ENCODE results near the gene TMEM255B. TPM values are rescaled to one million over a fixed set of nuclear protein-coding genes. Genes with fewer than 3 reads are reported as not detected.
"Not testable (repeated sequence)": the region's sequence is repeated elsewhere in the genome, so short reads cannot be mapped to it uniquely, and the experiment has no call there.

The TMEM255B gene
- 1 to 10 TPM in 2 of 8 experiments, under 1 TPM in 6; 0.05 to 2.7 (median 0.52) TPM for total RNA-seq

GRCh38 chr13:113758651-113759524 is at the start of gene TMEM255B:
TSS of gene TMEM255B (plus strand) at chr13:113759226. CDS start at chr13:113759270, 44 bp downstream.
- no peak within 1 kb of the TSS for H3K27ac ChIP-seq
- peaks cover 5 to 14% of the 10 kb centered on the region in 2 donors for H3K4me1 ChIP-seq (replicated peaks in 1 of 2)
- ATAC-seq (replicated peaks in 6 of 8) = peak; percentile 90 to 98 (median 94)
- 0 to 12% (median 2%) methylated on average over 2 to 16 of the region's 80 CpGs; no CpG with 5 or more reads in 1 of the 10 experiments for WGBS, 10 experiments
- H3K4me3 ChIP-seq = peak within 1 kb of the TSS; percentile 38 to 59 (median 45)
- in situ Hi-C loops (cut with MboI; ENCODE audit: low pct_unique_long_range_greater_than_20kb in 2 of 9, low sequenced_read_pairs in 9 of 9, unreplicated experiment in 9 of 9) = no loop called here

DNA sequence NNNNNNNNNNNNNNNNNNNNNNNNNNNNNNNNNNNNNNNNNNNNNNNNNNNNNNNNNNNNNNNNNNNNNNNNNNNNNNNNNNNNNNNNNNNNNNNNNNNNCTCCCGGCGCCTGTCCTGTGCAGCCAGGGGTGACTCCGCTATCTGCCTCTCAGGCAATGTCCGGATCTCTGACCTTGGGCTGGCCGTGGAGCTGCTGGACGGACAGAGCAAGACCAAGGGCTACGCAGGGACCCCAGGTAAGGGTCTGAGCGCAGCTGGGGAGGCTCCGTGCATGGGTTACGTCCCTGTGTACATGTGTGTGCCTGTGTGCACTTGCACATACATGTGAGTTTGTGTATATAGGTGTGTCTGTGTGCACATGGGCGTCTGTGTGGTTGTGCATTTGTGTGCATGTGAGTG is 36.1 kb upstream of the TMEM255B start:
- Histone ChIP-seq H3K4me1 (replicated peaks in 1 of 2) (peaks cover 20 to 25% of the 10 kb centered on the region in 2 donors), H3K27ac (no peak overlapping the region), H3K4me3 (no peak overlapping the region)
- WGBS, 10 experiments = 0 to 100% (median 26%) methylated on average over 1 to 3 of the region's 11 CpGs; no CpG with 5 or more reads in 6 of the 10 experiments
- in situ Hi-C loops (cut with MboI; ENCODE audit: low pct_unique_long_range_greater_than_20kb in 2 of 9, low sequenced_read_pairs in 9 of 9, unreplicated experiment in 9 of 9) = no loop called here
- ATAC-seq (replicated peaks in 6 of 8) = peak in 1 of 8 experiments; percentile 24

DNA sequence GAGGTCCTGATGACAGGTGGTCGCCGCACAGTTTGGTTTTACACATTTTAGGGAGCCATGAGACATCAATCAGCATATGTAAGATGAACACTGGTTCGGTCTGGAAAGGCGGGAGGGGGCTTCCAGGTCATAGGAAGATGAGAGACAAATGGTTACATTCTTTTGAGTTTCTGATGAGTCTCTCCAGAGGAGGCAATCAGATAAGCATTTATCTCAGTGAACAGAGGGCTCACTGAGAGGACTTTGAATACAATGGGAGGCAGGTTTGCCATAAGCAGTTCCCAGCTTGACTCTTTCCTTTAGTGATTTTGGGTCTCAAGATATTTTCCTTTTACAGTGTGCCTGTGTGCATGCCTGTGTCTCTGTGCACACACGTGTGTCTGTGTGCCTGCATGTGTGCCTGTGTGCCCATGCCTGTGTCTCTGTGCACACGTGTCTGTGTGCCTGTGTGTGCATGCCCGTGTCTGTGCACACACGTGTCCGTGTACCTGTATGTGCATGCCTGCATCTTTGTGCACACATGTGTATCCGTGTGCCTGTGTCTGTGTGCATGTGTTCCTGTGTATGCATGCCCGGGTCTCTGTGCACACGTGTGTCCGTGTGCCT is 35.5 kb upstream of the TMEM255B start:
- H3K27ac ChIP-seq = no peak overlapping the region
- 0 to 80% (median 31%) methylated on average over 1 to 4 of the region's 13 CpGs; no CpG with 5 or more reads in 4 of the 10 experiments for WGBS, 10 experiments
- no peak overlapping the region for H3K4me3 ChIP-seq
- peak in 2 of 8 experiments; percentile 7 to 36 for ATAC-seq (replicated peaks in 6 of 8)
- in situ Hi-C loops (cut with MboI; ENCODE audit: low pct_unique_long_range_greater_than_20kb in 2 of 9, low sequenced_read_pairs in 9 of 9, unreplicated experiment in 9 of 9) = no loop called here
- H3K4me1 ChIP-seq (replicated peaks in 1 of 2) = peaks cover 20 to 25% of the 10 kb centered on the region in 2 donors

DNA sequence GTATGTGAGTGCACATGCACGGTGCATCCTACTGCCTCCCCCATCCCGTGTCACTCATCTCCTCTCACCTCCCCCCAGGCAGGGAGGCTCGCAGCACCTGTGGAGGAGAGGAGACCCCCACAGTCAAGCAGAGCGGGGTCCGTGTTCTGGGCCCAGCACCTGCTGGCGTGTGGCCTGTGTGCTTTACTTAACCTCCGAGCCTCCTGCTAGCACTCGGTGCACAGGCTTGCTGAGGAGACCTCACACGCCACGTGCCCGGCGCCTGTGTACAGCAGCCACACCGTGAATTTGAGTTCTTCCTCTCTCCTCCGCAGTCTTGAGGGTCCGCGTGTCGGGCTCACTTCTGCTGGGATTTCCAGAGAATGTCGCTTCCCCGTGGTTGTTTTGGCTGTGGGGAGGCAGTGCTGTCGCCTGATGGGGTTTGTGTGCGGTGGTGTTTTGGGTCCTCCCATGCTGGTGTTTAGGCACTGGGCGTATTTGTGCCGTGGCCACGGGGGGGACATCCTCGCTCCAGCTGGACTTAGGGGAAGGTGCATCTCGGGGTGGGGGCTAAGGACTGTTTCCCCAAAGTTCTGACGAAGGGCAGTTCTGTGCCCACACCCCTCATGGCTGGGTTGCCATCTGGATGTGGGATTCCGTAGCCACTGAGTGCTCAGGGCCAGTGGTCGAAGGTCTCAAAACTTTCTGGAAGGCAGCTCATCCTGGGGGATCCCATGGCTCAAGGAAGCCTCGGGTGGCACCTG is 34.8 kb upstream of the TMEM255B start:
- peak overlapping the region; percentile 60 to 75 for H3K27ac ChIP-seq
- in situ Hi-C loops (cut with MboI; ENCODE audit: low pct_unique_long_range_greater_than_20kb in 2 of 9, low sequenced_read_pairs in 9 of 9, unreplicated experiment in 9 of 9) = no loop called here
- peaks cover 23 to 28% of the 10 kb centered on the region in 2 donors for H3K4me1 ChIP-seq (replicated peaks in 1 of 2)
- 31 to 100% (median 71%) methylated on average over 2 to 7 of the region's 30 CpGs; no CpG with 5 or more reads in 6 of the 10 experiments for WGBS, 10 experiments
- peak overlapping the region in 3 of 5 donors; percentile 50 to 52 (median 52) for H3K4me3 ChIP-seq
- ATAC-seq (replicated peaks in 6 of 8) = peak in 1 of 8 experiments; percentile 5

DNA sequence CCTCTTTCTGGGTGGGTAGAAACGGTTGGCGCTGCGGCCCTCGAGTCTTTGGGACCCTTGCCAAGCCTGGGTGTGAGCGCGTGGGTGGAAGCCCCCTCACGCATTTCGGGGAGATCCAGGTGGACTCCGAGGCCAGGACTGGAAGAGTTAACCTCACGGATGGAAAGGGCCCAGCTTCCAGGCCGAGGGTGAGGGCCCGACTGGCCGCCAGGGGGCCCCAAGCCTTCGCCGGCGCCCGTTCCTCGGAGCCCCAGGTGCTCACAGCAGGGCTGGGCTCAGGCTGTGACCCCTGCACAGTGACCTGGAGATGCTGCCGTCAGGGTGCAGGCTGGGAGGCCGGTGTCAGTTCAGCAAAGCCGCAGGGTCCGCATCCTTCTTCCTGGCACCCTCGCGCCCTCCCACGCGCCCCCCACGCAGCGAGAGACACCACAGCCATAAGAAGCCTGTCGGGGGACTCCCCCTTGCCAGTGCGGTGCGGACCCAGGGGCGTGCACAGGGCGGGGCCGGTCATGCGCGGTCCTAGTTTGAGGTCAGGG is 34.2 kb upstream of the TMEM255B start:
- in situ Hi-C loops (cut with MboI; ENCODE audit: low pct_unique_long_range_greater_than_20kb in 2 of 9, low sequenced_read_pairs in 9 of 9, unreplicated experiment in 9 of 9) = no loop called here
- Histone ChIP-seq H3K4me3 (peak overlapping the region in 4 of 5 donors; percentile 32 to 52 (median 51)), H3K27ac (peak overlapping the region; percentile 60 to 75), H3K4me1 (replicated peaks in 1 of 2) (peaks cover 29 to 34% of the 10 kb centered on the region in 2 donors)
- peak; percentile 17 to 91 (median 84) for ATAC-seq (replicated peaks in 6 of 8)
- 19 to 48% (median 20%) methylated on average over 2 to 5 of the region's 36 CpGs; no CpG with 5 or more reads in 6 of the 10 experiments for WGBS, 10 experiments

- Histone ChIP-seq H3K4me1 (replicated peaks in 1 of 2) (peaks cover 29 to 37% of the 10 kb centered on the region in 2 donors), H3K4me3 (peak overlapping the region in 3 of 5 donors; percentile 50 to 52 (median 52))
- in situ Hi-C loops (cut with MboI; ENCODE audit: low pct_unique_long_range_greater_than_20kb in 2 of 9, low sequenced_read_pairs in 9 of 9, unreplicated experiment in 9 of 9); ATAC-seq (replicated peaks in 6 of 8); H3K27ac ChIP-seq: not testable (repeated sequence)
- WGBS, 10 experiments = no CpG with 5 or more reads among the region's 75 CpGs
These were observed 33.5 kb upstream of the TMEM255B start for GRCh38 chr13:113725329-113726105.

DNA sequence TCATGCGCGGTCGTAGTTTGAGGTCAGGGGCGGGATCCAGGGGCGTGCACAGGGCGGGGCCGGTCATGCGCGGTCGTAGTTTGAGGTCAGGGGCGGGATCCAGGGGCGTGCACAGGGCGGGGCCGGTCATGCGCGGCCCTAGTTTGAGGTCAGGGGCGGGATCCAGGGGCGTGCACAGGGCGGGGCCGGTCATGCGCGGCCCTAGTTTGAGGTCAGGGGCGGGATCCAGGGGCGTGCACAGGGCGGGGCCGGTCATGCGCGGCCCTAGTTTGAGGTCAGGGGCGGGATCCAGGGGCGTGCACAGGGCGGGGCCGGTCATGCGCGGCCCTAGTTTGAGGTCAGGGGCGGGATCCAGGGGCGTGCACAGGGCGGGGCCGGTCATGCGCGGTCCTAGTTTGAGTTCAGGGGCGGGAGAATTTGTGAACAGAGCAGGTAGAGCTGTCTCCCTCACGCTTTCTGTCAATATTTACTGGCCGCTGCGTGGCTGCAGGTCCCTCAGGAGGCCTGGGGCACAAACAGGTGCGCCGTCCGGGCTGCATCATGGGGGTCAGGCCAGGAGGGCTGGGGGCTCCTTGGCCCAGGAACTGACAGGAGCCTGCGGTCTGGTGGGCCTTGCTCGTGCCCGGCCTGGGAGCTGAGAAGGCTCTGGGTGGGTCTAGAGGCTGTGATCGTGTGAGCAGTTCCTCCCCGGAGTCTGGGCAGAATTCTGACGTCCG is 32.8 kb upstream of the TMEM255B start:
- ATAC-seq (replicated peaks in 6 of 8) = peak in 4 of 8 experiments; percentile 1 to 10 (median 8)
- H3K4me1 ChIP-seq (replicated peaks in 1 of 2) = peaks cover 29 to 39% of the 10 kb centered on the region in 2 donors
- in situ Hi-C loops (cut with MboI; ENCODE audit: low pct_unique_long_range_greater_than_20kb in 2 of 9, low sequenced_read_pairs in 9 of 9, unreplicated experiment in 9 of 9) = not testable (repeated sequence)
- WGBS, 10 experiments = 100% methylated on average over 1 of the region's 54 CpGs; no CpG with 5 or more reads in 9 of the 10 experiments
- H3K27ac ChIP-seq = peak overlapping the region; percentile 26 to 58
- H3K4me3 ChIP-seq = peak overlapping the region in 4 of 5 donors; percentile 18 to 39 (median 34)

- Histone ChIP-seq H3K27ac (peak overlapping the region in 1 of 2 donors; percentile 26), H3K4me3 (no peak overlapping the region), H3K4me1 (replicated peaks in 1 of 2) (peaks cover 29 to 39% of the 10 kb centered on the region in 2 donors)
- 53 to 80% methylated on average over 1 to 2 of the region's 10 CpGs; no CpG with 5 or more reads in 8 of the 10 experiments for WGBS, 10 experiments
- in situ Hi-C loops (cut with MboI; ENCODE audit: low pct_unique_long_range_greater_than_20kb in 2 of 9, low sequenced_read_pairs in 9 of 9, unreplicated experiment in 9 of 9) = no loop called here
- peak in 1 of 8 experiments; percentile 3 for ATAC-seq (replicated peaks in 6 of 8)
These were observed 32.0 kb upstream of the TMEM255B start for GRCh38 chr13:113726961-113727411.

DNA sequence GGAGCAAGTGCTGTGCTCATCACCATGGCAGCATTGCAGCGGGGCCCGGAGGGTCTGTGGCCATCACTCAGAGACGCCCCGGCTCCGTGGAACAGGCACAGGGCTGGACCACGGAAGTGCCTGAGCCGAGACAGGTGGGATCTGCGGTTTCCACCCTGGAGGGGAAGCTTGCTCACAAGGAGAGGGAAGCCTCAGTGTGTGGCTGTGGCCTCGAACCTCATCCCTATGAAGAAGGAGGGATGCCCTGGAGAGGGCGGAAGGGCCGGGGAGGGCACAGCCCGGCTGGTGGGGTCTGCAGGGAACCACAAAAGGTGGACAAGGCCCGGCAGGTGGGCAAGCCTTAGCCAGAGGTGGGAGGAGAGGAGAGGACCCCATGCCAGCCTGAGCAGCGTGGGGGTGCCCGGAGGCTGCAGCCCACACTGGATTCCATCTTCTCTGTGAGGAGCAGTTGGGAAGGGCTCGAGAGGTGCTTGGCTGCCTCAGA is 30.4 kb upstream of the TMEM255B start:
- 80 to 100% (median 95%) methylated on average over 1 to 4 of the region's 16 CpGs; no CpG with 5 or more reads in 7 of the 10 experiments for WGBS, 10 experiments
- Histone ChIP-seq H3K4me3 (no peak overlapping the region), H3K4me1 (replicated peaks in 1 of 2) (peaks cover 23 to 31% of the 10 kb centered on the region in 2 donors), H3K27ac (peak overlapping the region in 1 of 2 donors; percentile 82)
- no peak for ATAC-seq (replicated peaks in 6 of 8)
- in situ Hi-C loops (cut with MboI; ENCODE audit: low pct_unique_long_range_greater_than_20kb in 2 of 9, low sequenced_read_pairs in 9 of 9, unreplicated experiment in 9 of 9) = no loop called here

DNA sequence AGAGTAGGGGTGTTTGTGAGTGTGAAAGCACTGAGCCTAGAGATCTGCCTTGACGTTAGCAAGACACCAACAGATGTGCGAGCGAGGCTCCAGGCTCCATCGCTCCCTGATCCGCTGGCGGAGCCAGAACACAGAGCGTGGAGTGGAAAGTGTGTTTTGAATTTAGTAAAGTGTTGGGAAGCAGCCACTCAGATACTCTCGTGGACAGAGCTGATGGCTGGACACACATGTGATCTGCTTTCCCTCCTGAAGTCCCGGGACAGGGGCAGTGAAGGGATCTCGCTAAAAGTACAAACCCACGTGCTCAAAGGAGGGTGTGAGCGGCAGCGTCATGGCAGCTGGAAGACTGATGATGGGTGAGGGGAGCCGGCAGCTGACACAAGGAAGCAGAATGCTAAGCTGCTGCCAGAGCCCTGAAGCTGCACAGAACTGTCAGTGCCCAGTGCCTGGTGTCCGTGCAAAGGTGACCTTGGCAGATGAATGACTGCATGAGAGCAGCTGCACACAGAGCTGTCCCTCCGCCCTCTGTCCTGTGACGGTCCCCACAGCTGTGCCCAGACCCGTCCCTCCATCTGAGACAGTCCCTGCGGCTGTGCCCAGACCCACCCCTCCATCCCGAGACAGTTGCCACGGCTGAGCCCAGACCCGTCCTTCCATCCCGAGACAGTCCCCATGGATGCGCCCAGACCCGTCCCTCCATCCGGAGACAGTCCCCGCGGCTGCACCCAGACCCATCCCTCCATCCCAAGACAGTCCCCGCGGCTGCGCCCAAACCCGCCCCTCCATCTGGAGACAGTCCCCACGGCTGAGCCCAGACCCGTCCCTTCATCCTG is 29.6 kb upstream of the TMEM255B start:
- no peak overlapping the region for H3K4me3 ChIP-seq
- ATAC-seq (replicated peaks in 6 of 8) = peak; percentile 37 to 80 (median 67)

More for the DNA sequence above, 29.6 kb upstream of the TMEM255B start:
- WGBS, 10 experiments = 3 to 100% (median 64%) methylated on average over 1 to 8 of the region's 34 CpGs; no CpG with 5 or more reads in 4 of the 10 experiments
- Histone ChIP-seq H3K4me1 (replicated peaks in 1 of 2) (peaks cover 18 to 23% of the 10 kb centered on the region in 2 donors), H3K27ac (peak overlapping the region; percentile 31 to 82)
- in situ Hi-C loops (cut with MboI; ENCODE audit: low pct_unique_long_range_greater_than_20kb in 2 of 9, low sequenced_read_pairs in 9 of 9, unreplicated experiment in 9 of 9) = no loop called here
